Measurements from ENCODE around the gene ARGLU1. TPM values are rescaled to one million over a fixed set of nuclear protein-coding genes. Genes with fewer than 3 reads are reported as not detected.

The ARGLU1 gene
- total and polyA plus RNA-seq, 2 experiments from 2014 or later, result 146 to 173 TPM

DNA sequence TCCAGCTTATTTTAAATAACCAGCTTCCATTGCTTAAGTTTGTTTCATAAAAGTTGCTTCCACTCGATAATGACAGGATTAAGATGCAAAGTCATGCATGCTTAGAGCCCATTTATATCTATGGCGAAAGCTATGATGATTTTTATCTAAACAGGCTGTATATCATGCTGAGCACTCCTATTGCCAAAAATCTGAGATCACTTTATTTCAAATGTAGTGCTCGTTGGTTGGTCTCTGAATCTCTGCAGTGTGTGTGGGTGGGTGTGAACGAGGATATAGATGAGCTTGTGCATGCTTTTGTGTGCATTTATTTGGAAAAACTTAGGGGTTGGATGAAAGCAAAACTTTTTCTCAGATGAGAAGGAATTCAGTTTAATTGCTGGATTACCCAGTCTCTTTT lies 27.0 kb upstream of the ARGLU1 start:
- Histone ChIP-seq H3K27ac (no peak overlapping the region), H3K27me3 (no peaks in the 10 kb centered on the region), H3K4me1 (ENCODE audit: low read depth) (no peaks in the 10 kb centered on the region), H3K36me3 (no peaks in the 10 kb centered on the region), H3K4me3 (no peak overlapping the region), H3K9me3 (ENCODE audit: low read depth) (no peaks in the 10 kb centered on the region)
- DNase-seq (ENCODE audit: low read depth in 1 of 2, low spot score in 1 of 2), result no peak
- TF ChIP-seq, protein P1, sequence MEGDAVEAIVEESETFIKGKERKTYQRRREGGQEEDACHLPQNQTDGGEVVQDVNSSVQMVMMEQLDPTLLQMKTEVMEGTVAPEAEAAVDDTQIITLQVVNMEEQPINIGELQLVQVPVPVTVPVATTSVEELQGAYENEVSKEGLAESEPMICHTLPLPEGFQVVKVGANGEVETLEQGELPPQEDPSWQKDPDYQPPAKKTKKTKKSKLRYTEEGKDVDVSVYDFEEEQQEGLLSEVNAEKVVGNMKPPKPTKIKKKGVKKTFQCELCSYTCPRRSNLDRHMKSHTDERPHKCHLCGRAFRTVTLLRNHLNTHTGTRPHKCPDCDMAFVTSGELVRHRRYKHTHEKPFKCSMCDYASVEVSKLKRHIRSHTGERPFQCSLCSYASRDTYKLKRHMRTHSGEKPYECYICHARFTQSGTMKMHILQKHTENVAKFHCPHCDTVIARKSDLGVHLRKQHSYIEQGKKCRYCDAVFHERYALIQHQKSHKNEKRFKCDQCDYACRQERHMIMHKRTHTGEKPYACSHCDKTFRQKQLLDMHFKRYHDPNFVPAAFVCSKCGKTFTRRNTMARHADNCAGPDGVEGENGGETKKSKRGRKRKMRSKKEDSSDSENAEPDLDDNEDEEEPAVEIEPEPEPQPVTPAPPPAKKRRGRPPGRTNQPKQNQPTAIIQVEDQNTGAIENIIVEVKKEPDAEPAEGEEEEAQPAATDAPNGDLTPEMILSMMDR (IDR thresholded peaks at IDR 0.05; ENCODE audit: low read depth, low read length), result no peak

DNA sequence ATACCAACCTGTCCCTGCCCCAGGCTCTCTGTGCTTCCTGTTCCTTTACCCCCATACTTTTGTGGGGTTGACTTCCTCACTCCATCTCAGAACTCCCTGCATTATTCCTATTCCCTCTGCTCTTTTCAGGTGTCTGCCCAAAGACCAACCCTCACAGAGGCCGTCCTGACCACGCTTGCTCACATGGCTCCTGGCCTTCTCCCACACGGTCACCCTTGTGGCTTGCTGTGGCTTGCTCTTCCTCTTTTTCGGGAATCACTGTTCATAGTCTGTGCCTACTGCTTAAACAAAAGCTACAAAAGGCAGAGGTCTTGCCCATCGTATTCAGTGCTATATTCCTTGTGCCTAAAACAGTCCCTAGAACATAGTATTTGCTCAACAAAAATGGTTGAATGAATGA lies 25.2 kb upstream of the ARGLU1 start:
- TF ChIP-seq, protein P1 (IDR thresholded peaks at IDR 0.05; ENCODE audit: low read depth, low read length), result no peak
- H3K4me3 ChIP-seq, result no peak overlapping the region

DNA sequence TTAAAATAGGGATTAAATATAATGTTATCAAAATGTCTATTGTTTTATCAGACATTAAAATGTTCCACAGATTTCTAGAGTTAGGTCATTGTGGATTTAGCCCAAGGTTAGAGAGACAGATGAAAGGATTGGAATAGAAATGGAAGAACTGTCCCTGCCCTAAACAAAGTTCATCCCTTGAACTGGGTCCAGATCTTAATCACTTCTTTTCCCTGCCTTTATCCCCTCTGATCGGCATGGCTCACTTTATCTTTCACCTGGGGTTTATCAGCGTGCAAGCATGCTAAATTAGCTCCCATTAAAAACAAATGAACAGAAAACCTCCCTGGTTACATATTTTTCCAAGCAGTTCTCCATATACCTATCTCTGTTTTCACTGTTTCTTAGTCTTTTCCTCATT lies 23.4 kb upstream of the ARGLU1 start:
- no peaks in the 10 kb centered on the region for H3K4me1 ChIP-seq (ENCODE audit: low read depth)
- TF ChIP-seq, protein P1 (IDR thresholded peaks at IDR 0.05; ENCODE audit: low read depth, low read length), result no peak
- H3K9me3 ChIP-seq (ENCODE audit: low read depth), result no peaks in the 10 kb centered on the region
- H3K27me3 ChIP-seq, result no peaks in the 10 kb centered on the region
- H3K36me3 ChIP-seq, result no peaks in the 10 kb centered on the region
- H3K27ac ChIP-seq, result no peak overlapping the region
- H3K4me3 ChIP-seq, result no peak overlapping the region
- DNase-seq (ENCODE audit: low read depth in 1 of 2, low spot score in 1 of 2), result no peak

More for the DNA sequence above, 25.2 kb upstream of the ARGLU1 start:
- H3K27ac ChIP-seq, result no peak overlapping the region
- H3K9me3 ChIP-seq (ENCODE audit: low read depth), result no peaks in the 10 kb centered on the region
- no peaks in the 10 kb centered on the region for H3K36me3 ChIP-seq
- no peaks in the 10 kb centered on the region for H3K4me1 ChIP-seq (ENCODE audit: low read depth)
- no peaks in the 10 kb centered on the region for H3K27me3 ChIP-seq
- DNase-seq (ENCODE audit: low read depth in 1 of 2, low spot score in 1 of 2), result no peak

DNA sequence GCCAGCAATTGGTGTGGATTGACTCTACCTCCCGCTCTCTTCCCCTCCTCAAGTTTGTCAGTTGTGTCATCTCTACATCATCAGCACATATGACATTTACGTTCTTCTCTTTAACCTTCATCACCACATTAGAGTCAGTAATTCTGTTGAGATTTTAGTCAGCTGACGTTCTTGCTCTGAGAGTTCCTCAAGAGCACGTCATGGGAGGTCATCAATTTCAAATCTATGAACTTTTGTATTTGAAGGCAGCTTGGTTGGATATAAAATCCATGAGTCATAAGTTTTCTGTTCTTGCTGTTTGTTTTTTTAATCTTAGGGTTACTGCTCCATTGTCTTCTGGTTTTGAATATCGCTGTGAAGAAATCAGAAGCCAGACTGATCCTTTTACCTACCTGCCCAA lies 21.8 kb upstream of the ARGLU1 start:
- H3K27ac ChIP-seq, result no peak overlapping the region
- TF ChIP-seq, protein P1 (IDR thresholded peaks at IDR 0.05; ENCODE audit: low read depth, low read length), result no peak
- H3K9me3 ChIP-seq (ENCODE audit: low read depth), result no peaks in the 10 kb centered on the region
- no peaks in the 10 kb centered on the region for H3K36me3 ChIP-seq
- H3K4me1 ChIP-seq (ENCODE audit: low read depth), result no peaks in the 10 kb centered on the region
- no peak for DNase-seq (ENCODE audit: low read depth in 1 of 2, low spot score in 1 of 2)
- no peaks in the 10 kb centered on the region for H3K27me3 ChIP-seq
- no peak overlapping the region for H3K4me3 ChIP-seq

DNA sequence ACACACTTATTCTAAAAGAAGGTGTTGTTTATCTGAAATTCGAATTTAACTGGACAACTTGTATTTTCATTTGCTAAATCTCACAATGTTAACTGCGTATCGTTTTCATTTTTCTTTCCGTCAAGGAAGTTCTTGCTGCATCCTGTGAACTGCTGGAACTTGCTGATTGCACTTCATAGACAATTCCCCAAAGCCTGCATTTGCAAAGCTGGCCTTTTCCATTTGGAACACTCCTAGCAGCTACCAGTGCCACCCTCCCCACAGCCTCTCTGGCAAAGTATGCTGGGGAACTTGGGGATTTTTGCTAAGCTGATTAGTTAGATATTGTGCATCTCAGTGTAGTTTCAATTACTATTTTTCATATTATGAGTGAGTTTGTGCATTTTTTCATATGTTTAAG lies 20.4 kb upstream of the ARGLU1 start:
- no peaks in the 10 kb centered on the region for H3K4me1 ChIP-seq (ENCODE audit: low read depth)
- TF ChIP-seq, protein P1 (IDR thresholded peaks at IDR 0.05; ENCODE audit: low read depth, low read length), result no peak
- no peak overlapping the region for H3K27ac ChIP-seq
- H3K4me3 ChIP-seq, result no peak overlapping the region
- H3K9me3 ChIP-seq (ENCODE audit: low read depth), result no peaks in the 10 kb centered on the region
- no peaks in the 10 kb centered on the region for H3K36me3 ChIP-seq
- H3K27me3 ChIP-seq, result no peaks in the 10 kb centered on the region
- no peak for DNase-seq (ENCODE audit: low read depth in 1 of 2, low spot score in 1 of 2)

DNA sequence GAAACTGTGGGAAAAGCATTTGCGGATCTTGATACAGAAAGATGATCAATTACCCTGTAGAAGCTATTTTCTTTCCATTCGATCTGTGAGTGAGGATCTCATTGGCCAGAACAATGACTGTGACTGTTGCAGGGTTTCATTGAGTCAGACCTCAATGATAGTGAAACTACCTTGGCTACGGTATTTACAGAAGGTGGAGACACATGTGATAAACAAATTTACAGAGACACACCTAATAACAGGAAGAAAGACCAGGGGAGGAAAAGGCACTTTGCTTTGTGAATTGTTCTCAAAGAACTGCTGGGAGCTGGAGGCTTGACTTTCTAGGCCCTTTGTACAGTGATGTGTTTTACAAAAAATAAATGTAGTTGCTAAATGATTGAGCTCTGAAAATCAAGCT lies 19.9 kb upstream of the ARGLU1 start:
- Histone ChIP-seq H3K36me3 (no peaks in the 10 kb centered on the region), H3K27ac (no peak overlapping the region), H3K4me1 (ENCODE audit: low read depth) (no peaks in the 10 kb centered on the region), H3K4me3 (no peak overlapping the region), H3K9me3 (ENCODE audit: low read depth) (no peaks in the 10 kb centered on the region), H3K27me3 (no peaks in the 10 kb centered on the region)
- TF ChIP-seq, protein P1 (IDR thresholded peaks at IDR 0.05; ENCODE audit: low read depth, low read length), result no peak
- no peak for DNase-seq (ENCODE audit: low read depth in 1 of 2, low spot score in 1 of 2)

All from cardiac muscle cell (in vitro differentiated cells and primary cell).